ENCODE measurements around the gene ALOX15. TPM values are rescaled to one million over a fixed set of nuclear protein-coding genes. Genes with fewer than 3 reads are reported as not detected.

The ALOX15 gene
- total and polyA plus RNA-seq, 9 of the 15 experiments (the other 6 are each of a cell fraction or from before 2014, with no cell fraction given), result not detected

DNA sequence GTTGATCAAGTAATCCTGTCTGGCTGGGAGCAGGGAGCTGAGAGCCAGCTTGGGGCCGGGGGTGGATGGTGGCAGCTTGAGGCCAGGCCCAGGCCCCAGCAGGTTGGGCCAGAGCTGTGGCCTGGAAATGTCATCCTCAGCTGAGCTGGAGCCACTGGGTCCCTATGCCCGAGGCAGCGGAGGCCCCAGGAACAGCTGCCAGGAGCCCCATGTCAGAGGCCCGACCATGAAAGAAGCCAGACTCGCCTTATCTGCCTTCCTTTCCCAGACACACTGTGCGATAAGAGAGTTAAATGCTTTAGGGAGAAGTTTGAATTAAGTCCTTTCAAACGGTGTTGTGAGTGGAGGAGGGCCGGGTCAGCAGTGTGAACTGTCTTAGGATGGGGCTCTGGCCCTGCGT is 53.7 kb downstream of the ALOX15 start (continued):
- TF ChIP-seq TAL1 (IDR thresholded peaks at IDR 0.05) (peak; percentile 54), ZNF57 (CRISPR knock-in tag; IDR thresholded peaks at IDR 0.05) (no peak), ZKSCAN3 (CRISPR knock-in tag; IDR thresholded peaks at IDR 0.05) (no peak), ZNF175 (CRISPR knock-in tag; IDR thresholded peaks at IDR 0.05; ENCODE audit: low read depth) (no peak), CBFA2T3 (IDR thresholded peaks at IDR 0.05) (peak; percentile 81), TOE1 (IDR thresholded peaks at IDR 0.05; ENCODE audit: borderline replicate concordance) (no peak), TOE1 (CRISPR knock-in tag; IDR thresholded peaks at IDR 0.05; ENCODE audit: borderline replicate concordance, low read depth) (no peak), NFIC (IDR thresholded peaks at IDR 0.05) (peak; percentile 50; the same call in 1 of the 2 replicates), NCOR1 (IDR thresholded peaks at IDR 0.05) (0 out of 2 replicates have a peak, but pooled peaks have one; percentile 22), ARHGAP35 (IDR thresholded peaks at IDR 0.05; ENCODE audit: partially characterized antibody) (no peak), MXI1 (IDR thresholded peaks at IDR 0.05; ENCODE audit: low read depth, low read length) (no peak), SREBF1 (IDR thresholded peaks at IDR 0.05; ENCODE audit: borderline replicate concordance, low read depth, low read length) (no peak), KLF10 (CRISPR knock-in tag; IDR thresholded peaks at IDR 0.05) (no peak), ATF7 (IDR thresholded peaks at IDR 0.05) (no peak), ZNF431 (CRISPR knock-in tag; IDR thresholded peaks at IDR 0.05) (no peak)
- TF ChIP-seq, protein P1, sequence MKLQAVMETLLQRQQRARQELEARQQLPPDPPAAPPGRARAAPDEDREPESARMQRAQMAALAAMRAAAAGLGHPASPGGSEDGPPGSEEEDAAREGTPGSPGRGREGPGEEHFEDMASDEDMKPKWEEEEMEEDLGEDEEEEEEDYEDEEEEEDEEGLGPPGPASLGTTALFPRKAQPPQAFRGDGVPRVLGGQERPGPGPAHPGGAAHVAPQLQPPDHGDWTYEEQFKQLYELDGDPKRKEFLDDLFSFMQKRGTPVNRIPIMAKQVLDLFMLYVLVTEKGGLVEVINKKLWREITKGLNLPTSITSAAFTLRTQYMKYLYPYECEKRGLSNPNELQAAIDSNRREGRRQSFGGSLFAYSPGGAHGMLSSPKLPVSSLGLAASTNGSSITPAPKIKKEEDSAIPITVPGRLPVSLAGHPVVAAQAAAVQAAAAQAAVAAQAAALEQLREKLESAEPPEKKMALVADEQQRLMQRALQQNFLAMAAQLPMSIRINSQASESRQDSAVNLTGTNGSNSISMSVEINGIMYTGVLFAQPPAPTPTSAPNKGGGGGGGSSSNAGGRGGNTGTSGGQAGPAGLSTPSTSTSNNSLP (IDR thresholded peaks at IDR 0.05; ENCODE audit: borderline replicate concordance, low read depth, low read length), result no peak
- TF ChIP-seq, protein P2, sequence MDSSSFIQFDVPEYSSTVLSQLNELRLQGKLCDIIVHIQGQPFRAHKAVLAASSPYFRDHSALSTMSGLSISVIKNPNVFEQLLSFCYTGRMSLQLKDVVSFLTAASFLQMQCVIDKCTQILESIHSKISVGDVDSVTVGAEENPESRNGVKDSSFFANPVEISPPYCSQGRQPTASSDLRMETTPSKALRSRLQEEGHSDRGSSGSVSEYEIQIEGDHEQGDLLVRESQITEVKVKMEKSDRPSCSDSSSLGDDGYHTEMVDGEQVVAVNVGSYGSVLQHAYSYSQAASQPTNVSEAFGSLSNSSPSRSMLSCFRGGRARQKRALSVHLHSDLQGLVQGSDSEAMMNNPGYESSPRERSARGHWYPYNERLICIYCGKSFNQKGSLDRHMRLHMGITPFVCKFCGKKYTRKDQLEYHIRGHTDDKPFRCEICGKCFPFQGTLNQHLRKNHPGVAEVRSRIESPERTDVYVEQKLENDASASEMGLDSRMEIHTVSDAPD (CRISPR knock-in tag; IDR thresholded peaks at IDR 0.05), result no peak
- TF ChIP-seq, protein P3, sequence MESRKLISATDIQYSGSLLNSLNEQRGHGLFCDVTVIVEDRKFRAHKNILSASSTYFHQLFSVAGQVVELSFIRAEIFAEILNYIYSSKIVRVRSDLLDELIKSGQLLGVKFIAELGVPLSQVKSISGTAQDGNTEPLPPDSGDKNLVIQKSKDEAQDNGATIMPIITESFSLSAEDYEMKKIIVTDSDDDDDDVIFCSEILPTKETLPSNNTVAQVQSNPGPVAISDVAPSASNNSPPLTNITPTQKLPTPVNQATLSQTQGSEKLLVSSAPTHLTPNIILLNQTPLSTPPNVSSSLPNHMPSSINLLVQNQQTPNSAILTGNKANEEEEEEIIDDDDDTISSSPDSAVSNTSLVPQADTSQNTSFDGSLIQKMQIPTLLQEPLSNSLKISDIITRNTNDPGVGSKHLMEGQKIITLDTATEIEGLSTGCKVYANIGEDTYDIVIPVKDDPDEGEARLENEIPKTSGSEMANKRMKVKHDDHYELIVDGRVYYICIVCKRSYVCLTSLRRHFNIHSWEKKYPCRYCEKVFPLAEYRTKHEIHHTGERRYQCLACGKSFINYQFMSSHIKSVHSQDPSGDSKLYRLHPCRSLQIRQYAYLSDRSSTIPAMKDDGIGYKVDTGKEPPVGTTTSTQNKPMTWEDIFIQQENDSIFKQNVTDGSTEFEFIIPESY (CRISPR knock-in tag; IDR thresholded peaks at IDR 0.05), result no peak
- TF ChIP-seq, protein P4, sequence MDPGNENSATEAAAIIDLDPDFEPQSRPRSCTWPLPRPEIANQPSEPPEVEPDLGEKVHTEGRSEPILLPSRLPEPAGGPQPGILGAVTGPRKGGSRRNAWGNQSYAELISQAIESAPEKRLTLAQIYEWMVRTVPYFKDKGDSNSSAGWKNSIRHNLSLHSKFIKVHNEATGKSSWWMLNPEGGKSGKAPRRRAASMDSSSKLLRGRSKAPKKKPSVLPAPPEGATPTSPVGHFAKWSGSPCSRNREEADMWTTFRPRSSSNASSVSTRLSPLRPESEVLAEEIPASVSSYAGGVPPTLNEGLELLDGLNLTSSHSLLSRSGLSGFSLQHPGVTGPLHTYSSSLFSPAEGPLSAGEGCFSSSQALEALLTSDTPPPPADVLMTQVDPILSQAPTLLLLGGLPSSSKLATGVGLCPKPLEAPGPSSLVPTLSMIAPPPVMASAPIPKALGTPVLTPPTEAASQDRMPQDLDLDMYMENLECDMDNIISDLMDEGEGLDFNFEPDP (CRISPR knock-in tag; IDR thresholded peaks at IDR 0.05), result no peak
- TF ChIP-seq, protein P5, sequence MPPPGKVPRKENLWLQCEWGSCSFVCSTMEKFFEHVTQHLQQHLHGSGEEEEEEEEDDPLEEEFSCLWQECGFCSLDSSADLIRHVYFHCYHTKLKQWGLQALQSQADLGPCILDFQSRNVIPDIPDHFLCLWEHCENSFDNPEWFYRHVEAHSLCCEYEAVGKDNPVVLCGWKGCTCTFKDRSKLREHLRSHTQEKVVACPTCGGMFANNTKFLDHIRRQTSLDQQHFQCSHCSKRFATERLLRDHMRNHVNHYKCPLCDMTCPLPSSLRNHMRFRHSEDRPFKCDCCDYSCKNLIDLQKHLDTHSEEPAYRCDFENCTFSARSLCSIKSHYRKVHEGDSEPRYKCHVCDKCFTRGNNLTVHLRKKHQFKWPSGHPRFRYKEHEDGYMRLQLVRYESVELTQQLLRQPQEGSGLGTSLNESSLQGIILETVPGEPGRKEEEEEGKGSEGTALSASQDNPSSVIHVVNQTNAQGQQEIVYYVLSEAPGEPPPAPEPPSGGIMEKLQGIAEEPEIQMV (tag; conservative IDR thresholded peaks at IDR 0.05; ENCODE audit: low read depth), result no peak
- TF ChIP-seq, protein P6, sequence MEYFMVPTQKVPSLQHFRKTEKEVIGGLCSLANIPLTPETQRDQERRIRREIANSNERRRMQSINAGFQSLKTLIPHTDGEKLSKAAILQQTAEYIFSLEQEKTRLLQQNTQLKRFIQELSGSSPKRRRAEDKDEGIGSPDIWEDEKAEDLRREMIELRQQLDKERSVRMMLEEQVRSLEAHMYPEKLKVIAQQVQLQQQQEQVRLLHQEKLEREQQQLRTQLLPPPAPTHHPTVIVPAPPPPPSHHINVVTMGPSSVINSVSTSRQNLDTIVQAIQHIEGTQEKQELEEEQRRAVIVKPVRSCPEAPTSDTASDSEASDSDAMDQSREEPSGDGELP (CRISPR knock-in tag; IDR thresholded peaks at IDR 0.05; ENCODE audit: borderline replicate concordance), result peak; percentile 22; the same call in 1 of the 2 replicates

Measured in K562 (cell line).